Hypothalamus (tissue), 51 donors: ENCODE results near the gene GRIK4.

Experiments
- DNase-seq, 51 donors: peaks; one replicate each; lab custom pipeline; 2025; lab: John Stamatoyannopoulos, UW

The GRIK4 gene

GRCh38 chr11:120626791-120627190 is 115.2 kb downstream of the GRIK4 start:
- DNase-seq: no peak

- no peak for DNase-seq
Measured at GRCh38 chr11:120627327-120628163, 116.0 kb downstream of the GRIK4 start.

GRCh38 chr11:120629407-120630080 is 118.0 kb downstream of the GRIK4 start:
- no peak for DNase-seq

DNA sequence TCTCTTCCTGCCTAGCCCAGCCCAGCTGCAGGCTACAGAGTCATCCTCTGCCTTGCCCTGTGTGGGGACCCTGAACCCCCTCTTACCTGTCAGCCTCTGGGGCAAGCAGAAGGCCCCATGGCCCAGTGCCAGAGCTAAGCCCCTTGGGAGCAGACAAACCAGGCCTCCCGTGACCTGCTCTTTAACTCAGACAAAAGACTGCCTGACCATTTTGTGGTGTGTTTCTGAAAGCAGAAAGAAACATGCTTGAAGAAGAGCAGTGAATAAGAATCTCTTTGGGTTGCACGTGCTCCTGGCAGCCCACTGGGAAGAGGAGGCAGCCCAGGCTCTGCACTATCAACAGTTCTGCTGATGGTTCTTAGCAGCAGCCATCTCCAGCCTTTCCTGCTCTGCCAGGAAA is 118.6 kb downstream of the GRIK4 start:
- DNase-seq: no peak

DNA sequence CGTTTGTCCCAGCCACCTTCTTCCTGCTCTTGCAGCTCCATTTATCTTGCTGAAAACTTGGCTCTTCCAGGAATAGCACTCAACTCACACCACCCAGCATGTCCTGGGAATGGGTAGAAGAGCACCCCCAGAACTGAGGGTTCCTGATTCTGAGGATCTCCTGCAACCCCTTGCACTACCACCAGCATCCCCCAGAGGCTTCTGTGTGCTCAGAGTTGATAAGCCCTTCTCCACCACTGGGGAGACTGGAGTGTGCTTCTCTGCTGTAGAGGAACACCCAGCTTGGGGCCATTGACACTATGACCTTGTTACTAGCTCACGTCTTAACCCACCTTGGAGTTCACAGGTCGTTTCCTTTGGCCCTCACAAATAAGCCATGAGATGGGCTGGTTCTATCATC is 121.0 kb downstream of the GRIK4 start:
- no peak for DNase-seq

- peak in 2 of 51 donors; percentile 11 to 27 for DNase-seq
Measured at GRCh38 chr11:120633616-120634393, 122.3 kb downstream of the GRIK4 start.

DNA sequence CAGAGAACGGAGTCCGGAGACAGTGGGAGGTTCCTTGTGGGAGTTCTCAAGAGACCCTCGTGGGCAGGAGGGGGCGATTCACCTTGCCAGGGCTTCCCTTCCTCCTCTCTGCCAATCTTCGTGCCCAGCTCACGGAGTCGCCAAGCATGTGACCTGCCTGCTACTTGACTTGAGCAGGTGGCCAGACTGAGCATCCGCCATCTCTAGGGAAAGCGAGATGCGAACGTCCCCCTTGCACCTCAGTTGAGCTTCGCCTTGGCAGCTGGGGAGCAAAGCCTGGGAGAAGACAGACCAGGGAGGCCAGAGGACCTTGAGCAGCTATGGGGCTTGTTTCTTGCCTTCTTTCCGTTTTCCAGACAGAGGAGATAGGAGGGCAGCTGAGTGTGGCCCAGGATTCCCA is 123.2 kb downstream of the GRIK4 start:
- no peak for DNase-seq

DNA sequence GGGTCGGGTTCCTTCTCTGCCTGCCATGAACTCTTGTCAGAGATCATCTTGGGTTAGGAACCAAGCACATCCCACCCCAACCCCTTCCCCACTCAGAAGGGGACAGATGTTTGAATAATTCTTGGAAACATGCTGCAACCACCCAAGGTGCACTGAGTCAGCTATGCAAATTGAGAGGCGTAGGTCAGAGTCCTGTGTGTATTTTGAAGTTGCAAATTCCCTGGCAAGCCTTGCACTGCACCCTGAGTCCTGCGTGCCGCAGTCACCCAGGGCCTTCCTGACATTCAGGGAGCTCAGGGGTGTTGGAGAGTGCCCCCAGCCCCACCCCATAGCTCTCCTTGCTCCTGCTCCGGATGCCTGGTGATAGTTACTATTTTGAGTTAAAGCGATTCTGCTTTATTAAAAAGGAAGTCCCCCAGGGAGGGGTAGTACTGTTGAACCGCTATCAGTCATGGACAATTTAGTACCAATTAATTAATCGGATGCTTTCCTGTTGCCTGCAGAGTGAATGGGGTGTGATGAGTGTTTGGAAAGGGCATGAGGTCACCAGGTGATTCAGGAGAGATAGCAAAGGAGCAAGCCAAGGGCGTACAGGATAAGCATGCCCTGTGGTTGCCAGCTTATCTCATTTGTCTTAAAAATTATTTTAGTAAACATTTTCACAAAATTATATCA is 123.7 kb downstream of the GRIK4 start:
- DNase-seq: no peak

DNA sequence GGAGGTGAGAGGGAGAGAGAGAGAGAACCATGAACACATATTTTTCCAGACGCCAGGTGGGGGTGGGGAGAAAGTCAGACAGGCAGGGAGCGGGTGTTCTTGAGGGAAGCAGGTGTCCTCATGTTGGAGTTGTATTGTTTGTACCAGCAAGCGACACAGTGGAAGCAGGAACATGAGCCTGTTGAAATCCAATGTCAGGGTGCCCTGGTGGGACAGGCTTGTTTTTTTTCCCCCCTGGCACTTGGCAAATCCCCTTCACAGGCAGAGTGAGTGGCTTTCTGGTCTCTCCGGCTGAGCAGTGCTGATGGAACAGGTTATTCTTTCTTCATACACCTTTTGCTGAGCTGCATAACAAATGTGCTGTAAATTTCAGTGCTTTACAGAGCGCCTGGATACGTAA is 125.6 kb downstream of the GRIK4 start:
- no peak for DNase-seq

- peak in 2 of 51 donors; percentile 7 to 10 for DNase-seq
Measured at GRCh38 chr11:120642196-120642894, 130.8 kb downstream of the GRIK4 start.

DNA sequence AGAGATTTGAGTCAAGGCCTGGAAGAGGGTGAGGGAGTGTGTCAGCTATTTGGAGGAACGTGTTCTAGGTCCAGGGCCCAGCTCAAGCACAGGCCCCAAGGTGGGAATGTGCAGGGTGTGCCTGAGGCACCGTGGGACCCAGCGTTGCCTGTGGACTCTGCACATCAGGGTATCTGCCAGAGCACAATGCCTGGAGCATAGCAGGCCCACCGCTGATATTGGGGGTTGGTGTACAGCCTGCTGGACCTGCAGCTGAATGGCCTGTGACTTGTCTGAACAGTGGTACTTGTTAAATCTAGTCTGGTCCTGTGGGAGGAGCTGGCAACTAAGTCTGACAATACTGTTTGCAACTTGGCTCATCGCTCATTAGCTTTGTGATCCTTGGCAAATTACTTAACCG is 131.7 kb downstream of the GRIK4 start:
- no peak for DNase-seq

- DNase-seq: no peak
Measured at GRCh38 chr11:120645639-120646038, 134.1 kb downstream of the GRIK4 start.

DNA sequence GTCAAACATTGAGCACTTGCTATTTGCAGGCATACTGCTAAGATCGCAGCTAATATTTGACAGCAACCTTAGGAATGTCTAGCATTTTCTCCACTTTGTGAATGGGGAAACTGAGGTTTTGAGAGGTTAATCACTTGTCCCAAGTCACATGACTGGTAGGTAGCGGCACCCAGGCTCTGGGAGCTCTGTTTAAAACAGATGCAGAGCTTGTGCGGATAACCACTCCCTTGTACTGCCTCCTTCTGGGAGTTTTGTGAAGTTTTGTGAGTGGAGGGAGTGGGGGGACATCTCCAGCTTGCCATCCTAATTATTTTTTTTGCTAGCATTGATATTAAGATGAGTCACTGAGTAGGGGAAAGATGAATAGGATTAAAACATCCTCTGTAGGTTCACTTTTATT is 134.7 kb downstream of the GRIK4 start:
- no peak for DNase-seq

DNA sequence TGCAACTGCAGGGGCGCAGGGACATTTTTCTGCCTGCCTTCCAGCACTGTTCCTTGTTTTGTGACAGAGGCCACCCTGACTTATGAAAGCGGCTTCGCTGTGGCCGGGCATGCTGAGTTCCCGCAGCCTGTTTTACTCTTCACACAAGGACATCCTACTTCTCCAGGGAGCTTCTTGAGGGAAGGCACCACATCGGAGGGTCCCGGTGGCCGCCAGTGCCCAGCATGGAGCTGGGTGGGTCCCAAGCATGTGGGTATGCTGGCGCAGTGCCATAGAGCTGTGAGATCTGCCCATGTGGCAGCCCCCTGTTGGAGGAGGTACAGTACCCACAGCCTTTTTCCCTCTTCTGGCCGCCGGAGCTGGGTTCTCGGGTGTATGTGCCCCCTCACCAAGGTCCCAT is 136.1 kb downstream of the GRIK4 start:
- no peak for DNase-seq

GRCh38 chr11:120648771-120649170 is 137.2 kb downstream of the GRIK4 start:
- no peak for DNase-seq

- DNase-seq: no peak
Measured at GRCh38 chr11:120649316-120649715, 137.8 kb downstream of the GRIK4 start.

DNA sequence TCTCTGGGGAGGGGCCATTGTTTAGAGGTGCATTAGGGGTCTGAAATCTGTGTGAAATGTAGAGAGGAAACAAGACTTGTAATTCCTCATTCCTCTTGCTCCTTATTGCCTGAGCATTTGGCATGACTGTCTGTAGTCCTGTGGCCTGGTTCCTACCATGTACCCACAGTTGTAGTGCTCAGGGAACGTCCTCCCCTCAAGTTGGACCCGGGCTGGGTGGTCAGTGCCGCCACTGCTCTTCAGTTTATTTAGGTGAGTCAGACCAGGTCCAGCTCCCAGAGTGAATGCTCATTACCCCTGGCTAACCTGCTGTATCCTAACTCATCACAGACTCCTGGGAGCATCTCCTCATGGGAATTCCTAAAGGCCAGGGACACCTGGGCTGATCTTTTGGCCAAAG is 139.8 kb downstream of the GRIK4 start:
- no peak for DNase-seq

DNA sequence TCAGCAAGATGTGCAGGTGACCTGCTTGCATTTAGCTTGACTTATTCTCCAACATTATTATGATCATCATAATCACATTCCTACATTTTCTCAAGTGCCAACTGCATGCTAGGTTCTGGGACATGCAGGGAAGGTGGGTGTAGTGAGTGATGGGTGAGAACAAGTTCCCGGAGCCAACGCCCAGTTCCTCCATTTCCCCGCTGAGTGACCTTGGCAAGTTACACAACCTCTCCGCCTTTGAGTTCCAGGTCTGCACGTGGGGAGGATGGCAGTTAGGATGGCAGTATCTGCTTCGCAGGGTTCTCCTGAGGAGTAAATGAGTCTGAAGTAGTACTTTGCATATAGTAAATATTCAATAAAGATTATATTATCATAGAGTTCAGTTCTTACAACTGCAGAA is 140.3 kb downstream of the GRIK4 start:
- peak in 1 of 51 donors; percentile 8 for DNase-seq

DNA sequence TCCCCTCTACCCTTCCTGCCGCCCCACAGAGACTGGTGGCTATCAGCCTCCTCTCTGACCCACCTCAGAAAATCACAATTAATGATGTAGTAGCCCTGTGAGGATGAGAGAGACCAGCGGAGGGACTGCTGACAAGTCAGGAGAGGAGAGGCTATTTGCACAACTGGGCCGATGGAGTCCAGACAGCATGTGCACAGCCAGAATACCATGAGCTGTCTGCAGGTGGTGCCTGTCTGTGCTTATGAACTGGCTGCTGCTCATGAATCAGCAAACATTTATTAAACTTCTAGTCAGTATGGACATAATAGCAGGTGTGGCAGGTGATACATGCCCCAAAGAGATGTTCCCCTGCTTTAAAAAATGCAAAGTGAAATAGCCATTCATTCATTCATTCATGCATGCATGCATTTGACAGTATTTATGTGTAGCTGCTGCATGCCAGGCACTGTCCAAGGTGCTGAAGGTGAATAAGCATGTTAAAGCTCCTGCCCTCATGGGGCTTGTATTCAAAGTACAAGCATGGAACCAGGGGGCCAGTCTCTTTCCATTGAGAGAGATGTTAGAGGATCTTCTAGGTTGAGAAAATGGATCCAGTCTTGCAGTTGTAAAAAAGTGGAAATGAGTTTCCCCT is 141.3 kb downstream of the GRIK4 start:
- DNase-seq: no peak

GRCh38 chr11:120655589-120655988 is 144.0 kb downstream of the GRIK4 start:
- no peak for DNase-seq
